Activated B cell treated with CpG ODN at 0.5 μM for 24 hours (primary cell): Measurements from ENCODE around the gene GNAL. TPM values are rescaled to one million over a fixed set of nuclear protein-coding genes. Genes with fewer than 3 reads are reported as not detected.

Experiments
- ATAC-seq: fragments of 200-7000 bp; cut with Tn5 transposase; one replicate; pipeline ENCODE4 v1.10.0; 2021; ENCODE audit warnings: low read depth, mild to moderate bottlenecking, moderate library complexity
- CTCF ChIA-PET: fragments of 350-600 bp; sonication (Branson Sonifier 250); formaldehyde crosslinking; loops from one replicate; lab custom pipeline; 2021; ENCODE audit warnings: antibody characterized with exemption; lab: Charles Lee
- POLR2A ChIA-PET: fragments of 350-600 bp; sonication (Branson Sonifier 250); formaldehyde crosslinking; loops from one replicate; lab custom pipeline; 2021; ENCODE audit warnings: antibody characterized with exemption; lab: Charles Lee
- DNase-seq: peaks from one replicate; pipeline ENCODE4 v3.0.0; 2022
- H3K27ac Mint-ChIP-seq: one replicate; pipeline ENCODE4 v1.8.0; 2020; ENCODE audit warnings: mixed read lengths
- H3K27me3 Mint-ChIP-seq: one replicate; pipeline ENCODE4 v1.8.0; 2021; ENCODE audit warnings: mixed read lengths
- H3K36me3 Mint-ChIP-seq: one replicate; pipeline ENCODE4 v1.8.0; 2021; ENCODE audit warnings: low read depth, mixed read lengths
- H3K4me1 Mint-ChIP-seq: one replicate; pipeline ENCODE4 v1.8.0; 2021; ENCODE audit warnings: mixed read lengths
- H3K4me3 Mint-ChIP-seq: one replicate; pipeline ENCODE4 v1.8.0; 2020; ENCODE audit warnings: mild to moderate bottlenecking, mixed read lengths
- H3K9me3 Mint-ChIP-seq: one replicate; pipeline ENCODE4 v1.8.0; 2020; ENCODE audit warnings: mixed read lengths
- intact Hi-C: fragments of 100-400 bp; cut with micrococcal nuclease; formaldehyde crosslinking; loops from one replicate; pipeline ENCODE4 v1.15.1; 2024
- total RNA-seq: library from RNA; stranded (reverse); gene quantifications from 2 replicates; pipeline ENCODE4 v1.2.3, GENCODE V29; 2022
- TF ChIP-seq, protein P1 (sequence below): fragments of 200-600 bp; IDR thresholded peaks from one replicate; pipeline ENCODE4 v1.8.0; 2022; ENCODE audit warnings: antibody characterized with exemption, mild to moderate bottlenecking

Gene GNAL
- total RNA-seq, 1 donor from 2014 or later: not detected

DNA sequence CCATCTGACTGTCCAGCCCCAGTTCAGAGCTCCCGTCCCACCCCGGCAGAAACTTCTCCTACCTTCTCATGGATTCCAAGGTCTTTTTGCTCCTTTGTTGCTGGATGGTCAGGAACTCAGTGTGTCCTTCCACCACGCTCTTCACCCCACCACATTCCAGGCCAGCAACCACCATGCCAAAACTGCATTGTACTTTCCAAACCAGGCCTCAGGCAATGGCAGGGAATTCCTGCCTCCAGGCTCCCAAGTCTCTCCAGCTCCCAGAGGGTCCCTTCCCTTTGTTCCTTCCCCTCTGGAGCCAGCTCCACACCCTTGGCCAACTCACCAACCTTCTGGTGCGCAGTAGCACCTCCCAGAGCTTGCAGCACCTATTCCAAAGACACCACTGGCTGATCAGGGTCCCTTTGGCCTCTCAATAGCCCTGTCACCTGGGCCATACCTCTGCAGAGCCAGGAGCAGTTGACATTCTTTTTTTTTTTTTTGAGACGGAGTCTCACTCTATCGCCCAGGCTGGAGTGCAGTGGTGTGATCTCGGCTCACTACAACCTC is 170.3 kb downstream of the GNAL start:
- no peak for ATAC-seq
- intact Hi-C loops: loop anchor here (10.0 kb wide), 1 partner anchor 455 kb away; no protein-coding TSS in a partner anchor
- POLR2A ChIA-PET: no interaction called here

DNA sequence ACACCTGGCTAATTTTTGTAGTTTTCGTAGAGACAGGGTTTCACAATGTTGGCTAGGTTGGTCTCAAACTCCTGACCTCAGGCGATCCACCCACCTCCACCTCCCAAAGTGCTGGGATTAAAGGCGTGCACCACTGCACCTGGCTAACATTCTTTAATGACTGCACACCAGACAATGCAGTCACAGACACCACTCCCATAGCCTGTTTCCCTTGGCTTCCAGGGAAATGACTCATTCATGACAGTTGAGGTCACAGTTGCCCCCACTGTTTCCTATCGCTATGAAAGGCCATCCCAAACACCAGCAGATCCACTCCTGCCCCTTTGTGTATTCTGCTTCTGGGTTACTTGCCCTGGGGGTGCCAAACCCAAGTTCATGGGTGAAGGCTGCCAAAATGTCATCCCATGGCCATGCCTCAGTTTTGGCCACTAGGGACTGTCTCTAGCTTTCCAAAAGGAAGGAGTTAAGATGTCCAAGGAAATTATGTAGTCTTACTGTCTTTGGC is 170.9 kb downstream of the GNAL start:
- Mint-ChIP-seq H3K27ac (no peak overlapping the region), H3K4me3 (no peak overlapping the region), H3K36me3 (peaks cover 10% of the 10 kb centered on the region), H3K27me3 (peaks cover 2% of the 10 kb centered on the region), H3K9me3 (no peaks in the 10 kb centered on the region), H3K4me1 (peaks cover 2% of the 10 kb centered on the region)
- ATAC-seq: no peak
- TF ChIP-seq, protein P1, sequence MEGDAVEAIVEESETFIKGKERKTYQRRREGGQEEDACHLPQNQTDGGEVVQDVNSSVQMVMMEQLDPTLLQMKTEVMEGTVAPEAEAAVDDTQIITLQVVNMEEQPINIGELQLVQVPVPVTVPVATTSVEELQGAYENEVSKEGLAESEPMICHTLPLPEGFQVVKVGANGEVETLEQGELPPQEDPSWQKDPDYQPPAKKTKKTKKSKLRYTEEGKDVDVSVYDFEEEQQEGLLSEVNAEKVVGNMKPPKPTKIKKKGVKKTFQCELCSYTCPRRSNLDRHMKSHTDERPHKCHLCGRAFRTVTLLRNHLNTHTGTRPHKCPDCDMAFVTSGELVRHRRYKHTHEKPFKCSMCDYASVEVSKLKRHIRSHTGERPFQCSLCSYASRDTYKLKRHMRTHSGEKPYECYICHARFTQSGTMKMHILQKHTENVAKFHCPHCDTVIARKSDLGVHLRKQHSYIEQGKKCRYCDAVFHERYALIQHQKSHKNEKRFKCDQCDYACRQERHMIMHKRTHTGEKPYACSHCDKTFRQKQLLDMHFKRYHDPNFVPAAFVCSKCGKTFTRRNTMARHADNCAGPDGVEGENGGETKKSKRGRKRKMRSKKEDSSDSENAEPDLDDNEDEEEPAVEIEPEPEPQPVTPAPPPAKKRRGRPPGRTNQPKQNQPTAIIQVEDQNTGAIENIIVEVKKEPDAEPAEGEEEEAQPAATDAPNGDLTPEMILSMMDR: no peak
- intact Hi-C loops: loop anchor here (10.0 kb wide), 1 partner anchor 455 kb away; no protein-coding TSS in a partner anchor
- CTCF ChIA-PET: no interaction called here
- POLR2A ChIA-PET: no interaction called here
- DNase-seq: no peak

More for the DNA sequence above, 170.3 kb downstream of the GNAL start:
- Mint-ChIP-seq H3K27me3 (no peaks in the 10 kb centered on the region), H3K9me3 (no peaks in the 10 kb centered on the region), H3K27ac (no peak overlapping the region), H3K4me3 (no peak overlapping the region), H3K4me1 (peaks cover 7% of the 10 kb centered on the region), H3K36me3 (peaks cover 14% of the 10 kb centered on the region)
- TF ChIP-seq, protein P1: no peak
- CTCF ChIA-PET: no interaction called here
- no peak for DNase-seq

DNA sequence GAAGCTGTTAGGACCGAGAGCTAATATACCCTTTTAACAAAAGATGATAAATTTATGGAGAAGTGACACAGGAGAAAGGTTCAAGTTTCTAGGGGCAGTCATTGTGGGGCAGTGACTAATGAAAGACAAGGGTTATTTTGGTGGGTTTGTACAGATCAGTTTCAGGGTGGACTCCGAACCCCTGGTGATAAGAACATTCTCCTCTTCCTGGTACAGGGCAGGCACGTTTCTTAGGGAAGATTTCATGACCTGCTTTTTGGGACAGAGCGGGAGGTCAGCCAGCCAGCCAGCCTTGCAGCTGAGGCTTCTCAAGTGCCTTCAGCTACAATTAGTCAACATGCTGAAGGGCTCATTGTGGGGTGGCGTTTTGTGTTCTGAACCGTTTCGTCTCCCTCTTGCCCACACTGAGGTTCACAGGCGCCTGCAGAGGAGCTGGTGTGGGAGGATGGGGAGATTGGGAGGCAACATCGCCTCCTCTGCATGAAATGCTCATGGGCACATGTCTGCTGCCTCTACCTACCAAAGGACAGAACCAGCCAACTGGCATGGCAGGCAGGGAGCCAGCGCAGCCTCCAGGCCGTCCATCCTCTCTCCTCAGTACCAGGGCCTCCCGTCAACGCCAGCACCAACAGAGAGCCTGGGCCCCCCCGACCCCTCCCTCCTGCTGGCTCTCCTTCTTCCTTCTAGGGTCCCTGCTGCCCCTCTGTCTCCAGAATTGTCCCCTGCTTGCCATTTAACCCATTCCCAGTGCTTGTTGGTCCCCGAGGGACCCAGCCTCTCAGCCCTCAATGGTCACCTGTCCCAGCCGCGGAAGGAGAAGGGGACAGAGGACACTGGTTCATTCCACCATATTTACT is 171.8 kb downstream of the GNAL start:
- no peaks in the 10 kb centered on the region for H3K9me3 Mint-ChIP-seq
- peaks cover 4% of the 10 kb centered on the region for H3K27me3 Mint-ChIP-seq
- TF ChIP-seq, protein P1: no peak
- CTCF ChIA-PET: no interaction called here
- DNase-seq (no peak), ATAC-seq (no peak)
- intact Hi-C loops: no loop called here
- POLR2A ChIA-PET: no interaction called here
- H3K4me3 Mint-ChIP-seq: no peak overlapping the region
- H3K4me1 Mint-ChIP-seq: no peaks in the 10 kb centered on the region
- H3K27ac Mint-ChIP-seq: no peak overlapping the region
- peaks cover 4% of the 10 kb centered on the region for H3K36me3 Mint-ChIP-seq

DNA sequence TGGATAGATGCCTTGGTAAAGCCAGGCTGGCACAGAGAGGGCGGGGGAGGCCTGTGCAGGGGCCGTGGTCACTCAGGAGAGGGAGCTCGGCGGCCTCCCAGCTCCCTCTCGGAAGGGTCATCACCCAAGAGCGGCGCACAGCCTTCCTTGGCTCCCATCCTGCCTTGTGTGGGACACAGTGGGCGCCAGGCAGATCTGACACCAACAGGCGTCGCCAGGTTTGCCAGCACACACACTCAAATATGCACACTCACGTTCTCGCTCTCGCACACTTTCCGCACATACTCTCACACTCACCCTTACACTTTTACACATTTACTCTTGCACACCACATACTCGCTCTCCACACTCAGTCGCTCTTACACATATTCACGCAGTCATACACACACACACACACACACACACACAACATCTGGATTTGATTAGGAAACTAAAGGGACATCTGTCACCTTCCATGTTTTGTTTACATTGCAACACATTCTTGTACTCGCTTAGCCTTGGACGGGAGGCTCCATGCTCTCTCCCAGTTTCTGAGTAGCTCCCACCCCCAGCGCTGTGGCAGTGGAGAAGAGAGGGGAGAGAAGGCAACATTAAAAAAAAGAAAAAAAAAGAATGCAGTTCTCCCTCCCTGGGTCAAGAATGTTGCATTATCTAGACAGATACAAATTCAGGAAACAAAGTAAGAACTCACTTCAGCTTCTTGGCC is 172.7 kb downstream of the GNAL start:
- H3K4me3 Mint-ChIP-seq: no peak overlapping the region

More for the DNA sequence above, 172.7 kb downstream of the GNAL start:
- TF ChIP-seq, protein P1: no peak
- no peaks in the 10 kb centered on the region for H3K36me3 Mint-ChIP-seq
- H3K4me1 Mint-ChIP-seq: no peaks in the 10 kb centered on the region
- no peak overlapping the region for H3K27ac Mint-ChIP-seq
- intact Hi-C loops: no loop called here
- H3K27me3 Mint-ChIP-seq: peaks cover 6% of the 10 kb centered on the region
- DNase-seq (no peak), ATAC-seq (no peak)
- ChIA-PET POLR2A (no interaction called here), CTCF (no interaction called here)
- no peaks in the 10 kb centered on the region for H3K9me3 Mint-ChIP-seq
